Left lobe of liver (tissue), 2 donors: ENCODE data around the gene CCDC33. TPM values are rescaled to one million over a fixed set of nuclear protein-coding genes. Genes with fewer than 3 reads are reported as not detected.
A peak's percentile ranks its signal among the peaks of the same experiment; 100 is the strongest.

ENCODE experiments used
- ATAC-seq: fragments of 200-7000 bp; cut with Tn5 transposase; one replicate; pipeline ENCODE4 v1.9.1; 2020; ENCODE audit warnings: mild to moderate bottlenecking, moderate library complexity
- DNase-seq: peaks from one replicate; pipeline ENCODE4 v3.0.0-alpha.2; 2020; ENCODE audit warnings: low spot score
- total RNA-seq: library from RNA; stranded (reverse); gene quantifications from one replicate; pipeline ENCODE4 v1.2.1, GENCODE V29; 2021
- donor health status: DM: no; HTN: no; CAD: no; lungs with moderate emphysema.
- donor health status: DM: no; HTN: yes; CAD: no.

The CCDC33 gene
- total RNA-seq, 1 donor from 2014 or later = not detected

DNA sequence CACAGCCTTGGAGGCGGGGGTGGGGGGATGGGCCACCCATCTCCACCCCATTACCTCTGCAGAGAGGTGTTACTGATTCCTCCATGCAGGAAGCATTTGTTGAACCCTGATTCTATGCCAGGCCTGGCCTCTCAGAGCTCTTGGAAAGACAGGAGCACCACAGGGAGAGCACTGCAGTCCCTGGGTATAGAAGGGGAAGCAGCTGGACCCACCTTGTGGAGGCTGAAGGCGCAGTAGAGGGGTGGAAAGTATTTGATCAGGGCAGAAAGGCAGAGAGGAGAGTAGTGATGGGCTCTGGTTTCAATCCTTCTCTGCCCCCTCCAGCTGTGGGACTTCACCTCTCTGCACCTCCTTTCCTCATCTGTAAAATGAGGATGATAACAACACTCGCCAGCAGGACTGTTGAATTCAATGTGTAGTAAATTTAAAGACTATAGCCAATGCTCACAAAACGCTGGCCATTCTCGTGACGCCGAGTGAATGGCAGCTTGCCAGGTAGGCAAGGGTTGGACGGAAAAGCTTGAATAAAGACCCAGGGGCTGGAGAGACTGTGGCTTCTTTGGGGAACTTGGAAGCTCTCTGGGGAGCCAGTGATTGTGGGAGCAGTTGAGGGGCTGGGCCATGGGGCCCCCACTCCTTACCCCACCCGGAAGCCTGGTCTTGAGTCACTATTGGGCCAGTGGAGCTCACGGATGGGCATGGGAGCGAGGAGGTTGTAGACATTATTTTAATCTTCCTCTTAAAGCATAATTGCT, 8.0 kb upstream of the CCDC33 start:
- no peak for DNase-seq

DNA sequence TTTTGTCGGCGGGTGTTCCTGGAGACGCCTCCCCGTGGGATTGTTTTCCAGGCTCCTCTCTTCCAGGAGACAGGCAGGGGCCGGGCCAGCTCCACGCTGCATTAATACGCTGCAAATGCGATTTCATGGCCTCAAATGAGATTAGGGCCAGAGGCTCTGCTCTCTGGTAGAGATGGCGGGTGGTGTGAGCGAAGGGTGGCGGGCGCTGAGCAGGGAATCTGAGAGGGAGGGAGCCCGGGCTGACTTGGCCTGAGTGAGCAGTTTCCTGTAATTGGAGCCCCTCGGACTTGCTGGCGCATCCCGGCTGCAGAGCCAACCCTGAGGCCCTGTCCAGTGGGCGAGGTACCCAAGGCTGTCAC, 7.4 kb upstream of the CCDC33 start:
- DNase-seq = no peak
- no peak for ATAC-seq

More for the DNA sequence above, 8.0 kb upstream of the CCDC33 start:
- ATAC-seq = no peak

DNA sequence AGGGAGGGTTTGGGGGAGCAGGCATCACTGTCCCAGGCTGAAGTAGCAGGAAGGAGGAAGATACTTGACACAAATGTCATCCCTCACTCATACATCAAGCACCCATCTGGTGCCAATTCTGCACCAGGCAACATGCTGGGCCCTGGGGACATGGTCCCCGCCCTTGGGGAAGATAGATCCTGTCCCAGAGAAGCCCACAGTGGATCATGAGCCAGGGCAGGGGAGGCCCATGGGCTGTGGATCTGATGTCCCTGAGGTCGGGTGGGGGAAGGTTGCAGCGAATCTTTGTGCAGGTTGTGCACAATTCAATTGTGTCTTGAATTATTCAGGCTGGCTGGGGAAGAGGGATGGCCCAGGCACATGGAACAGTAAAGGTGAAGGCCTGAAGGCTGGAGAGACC, 6.4 kb upstream of the CCDC33 start:
- DNase-seq (no peak), ATAC-seq (no peak)

DNA sequence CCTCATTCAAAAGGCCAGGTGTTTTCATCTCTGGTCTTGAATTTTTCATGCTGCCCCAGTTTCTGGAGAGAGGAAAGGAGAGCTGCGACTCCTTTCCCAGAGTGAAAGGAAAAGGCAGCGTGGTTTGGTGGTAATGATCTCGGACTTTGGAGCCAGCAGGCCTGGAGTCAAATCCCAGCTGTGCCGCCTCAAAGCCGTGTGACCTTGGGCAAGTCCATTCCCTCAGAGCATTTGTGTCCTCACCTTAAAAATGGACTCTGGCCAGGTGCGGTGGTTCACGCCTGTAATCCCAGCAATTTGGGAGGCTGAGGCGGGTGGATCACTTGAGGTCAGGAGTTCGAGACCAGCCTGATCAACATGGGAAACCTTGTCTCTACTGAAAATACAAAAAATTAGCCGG, 4.7 kb upstream of the CCDC33 start:
- DNase-seq = no peak
- ATAC-seq = no peak

DNA sequence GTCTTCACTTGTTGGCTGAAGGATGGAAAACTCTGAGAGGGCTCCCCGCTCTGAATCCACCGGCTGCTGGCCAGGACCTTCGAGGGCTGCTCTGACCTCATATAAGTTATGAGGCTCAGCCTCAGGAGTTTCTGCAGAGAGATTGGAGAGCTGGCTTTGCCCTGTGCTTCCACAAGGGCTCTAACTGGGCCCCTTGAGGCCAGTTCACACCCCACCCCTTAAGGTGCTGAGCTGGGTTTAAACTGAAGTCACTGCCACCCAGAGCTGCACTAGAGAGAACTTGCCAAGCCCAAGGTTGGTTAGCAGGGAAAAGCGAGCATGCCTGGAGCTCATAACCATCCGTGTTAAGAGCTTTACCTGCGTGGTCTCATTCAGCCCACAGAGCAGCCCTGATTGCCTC, 2.8 kb upstream of the CCDC33 start:
- ATAC-seq (no peak), DNase-seq (no peak)

DNA sequence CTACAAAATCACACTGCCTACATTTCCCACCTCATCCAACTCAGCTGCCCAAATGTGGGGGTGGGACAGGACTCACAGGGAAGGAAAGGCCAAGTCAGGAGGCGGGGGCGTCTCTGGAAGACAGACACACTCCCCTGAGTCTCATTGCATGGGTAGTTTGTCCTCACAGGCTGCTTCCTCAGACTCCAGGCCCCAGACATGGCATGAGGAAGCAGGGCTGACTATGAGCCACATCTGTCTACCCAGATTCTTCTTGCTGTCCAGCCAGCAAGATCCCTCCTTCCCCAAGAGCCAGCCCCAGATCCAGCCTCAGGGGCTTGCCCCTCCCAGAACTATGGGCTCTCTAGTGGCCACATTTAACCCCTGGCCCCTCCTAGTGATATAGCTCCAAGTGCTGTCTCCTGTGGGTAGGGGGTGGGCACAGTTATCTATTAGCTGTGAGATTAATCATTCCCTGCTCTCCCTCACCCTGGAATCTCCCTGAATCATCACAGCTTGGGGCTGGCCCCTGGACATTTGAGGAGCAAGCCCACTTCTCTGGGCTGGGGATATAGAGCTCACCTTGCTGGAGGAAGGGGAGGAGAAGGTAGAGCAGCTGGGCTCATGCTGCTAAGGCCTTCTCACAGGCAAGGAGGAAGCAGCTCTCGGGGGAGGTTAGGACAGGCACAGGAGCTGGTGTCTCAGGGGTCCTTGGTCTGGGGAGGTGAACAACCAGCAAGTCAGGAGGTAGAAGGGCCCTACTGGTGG, 2.1 kb upstream of the CCDC33 start:
- no peak for ATAC-seq
- no peak for DNase-seq

DNA sequence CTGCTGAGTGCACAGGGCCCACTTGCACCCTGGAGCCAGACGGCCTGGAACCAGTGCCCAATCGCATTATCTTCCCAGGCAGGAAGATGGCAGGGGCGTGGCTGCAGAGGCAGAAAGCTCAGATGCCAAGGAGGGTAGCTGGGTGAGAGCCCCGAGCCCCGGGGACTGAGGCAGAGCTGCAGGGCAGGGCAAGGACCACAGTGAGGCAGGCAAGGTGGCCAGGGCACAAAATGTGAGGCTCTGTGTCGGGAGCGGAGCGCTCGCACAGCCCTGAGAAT, 1.6 kb upstream of the CCDC33 start:
- no peak for DNase-seq
- no peak for ATAC-seq

DNA sequence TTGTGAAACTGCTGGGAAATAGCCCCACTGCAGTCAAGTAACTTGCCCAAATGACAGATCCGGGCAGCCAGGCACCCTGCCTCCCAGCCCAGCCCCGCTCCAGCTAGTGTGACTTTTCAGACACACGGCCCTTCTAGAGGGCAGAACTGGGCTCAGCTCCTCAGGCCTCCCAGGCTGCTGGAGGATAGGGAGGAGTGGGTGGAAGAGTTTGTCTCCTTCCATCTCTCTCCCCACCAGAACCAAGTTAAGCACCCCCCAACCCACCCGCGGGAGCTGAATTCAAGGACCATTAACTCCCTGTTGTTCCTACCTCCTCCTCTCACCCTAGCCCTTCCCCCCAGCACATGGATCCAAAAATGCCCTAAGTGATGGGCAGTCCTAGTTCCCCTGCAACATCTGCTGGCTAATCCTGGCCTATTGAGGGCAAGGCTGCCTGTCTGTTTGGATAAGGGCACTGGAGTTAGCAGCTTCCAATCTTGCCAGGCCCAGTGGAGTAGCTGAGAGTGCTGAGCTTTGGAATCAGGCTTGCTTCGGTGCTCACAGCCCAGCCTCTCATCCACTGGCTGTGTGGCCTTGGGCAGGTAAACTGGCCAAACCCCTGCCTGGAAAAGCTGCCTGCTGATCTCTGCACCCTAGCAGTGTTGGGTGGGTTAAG, 3.1 kb downstream of the CCDC33 start:
- DNase-seq (no peak), ATAC-seq (peak; percentile 44)

DNA sequence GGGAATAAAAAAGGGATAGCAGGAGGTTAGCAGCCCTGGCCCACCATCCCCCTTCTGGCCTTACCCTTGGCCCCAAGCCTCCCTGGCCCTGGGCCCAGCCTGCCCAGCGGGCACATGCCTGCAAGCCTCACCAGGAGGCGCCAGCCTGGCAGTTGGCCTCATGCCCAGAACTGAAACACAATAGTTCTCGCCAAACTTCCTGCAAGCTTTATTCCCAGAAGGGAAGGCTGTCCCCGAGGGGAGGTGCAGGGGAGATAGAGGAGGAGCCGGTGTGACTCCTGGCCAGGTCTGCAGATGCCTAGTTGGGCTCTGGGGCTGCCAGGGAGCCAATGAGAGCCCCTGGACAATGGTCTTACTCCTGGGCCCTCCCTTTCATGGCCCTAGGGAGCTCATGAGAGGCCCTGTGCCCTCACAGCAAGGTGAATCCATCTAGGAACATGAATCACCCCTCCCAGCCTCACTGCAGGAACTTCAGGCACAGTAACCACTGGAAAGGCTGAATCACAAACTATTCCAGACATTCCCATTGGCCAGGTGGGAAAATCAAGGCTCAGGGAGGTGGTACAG, 4.0 kb downstream of the CCDC33 start:
- peak; percentile 92 for ATAC-seq

DNA sequence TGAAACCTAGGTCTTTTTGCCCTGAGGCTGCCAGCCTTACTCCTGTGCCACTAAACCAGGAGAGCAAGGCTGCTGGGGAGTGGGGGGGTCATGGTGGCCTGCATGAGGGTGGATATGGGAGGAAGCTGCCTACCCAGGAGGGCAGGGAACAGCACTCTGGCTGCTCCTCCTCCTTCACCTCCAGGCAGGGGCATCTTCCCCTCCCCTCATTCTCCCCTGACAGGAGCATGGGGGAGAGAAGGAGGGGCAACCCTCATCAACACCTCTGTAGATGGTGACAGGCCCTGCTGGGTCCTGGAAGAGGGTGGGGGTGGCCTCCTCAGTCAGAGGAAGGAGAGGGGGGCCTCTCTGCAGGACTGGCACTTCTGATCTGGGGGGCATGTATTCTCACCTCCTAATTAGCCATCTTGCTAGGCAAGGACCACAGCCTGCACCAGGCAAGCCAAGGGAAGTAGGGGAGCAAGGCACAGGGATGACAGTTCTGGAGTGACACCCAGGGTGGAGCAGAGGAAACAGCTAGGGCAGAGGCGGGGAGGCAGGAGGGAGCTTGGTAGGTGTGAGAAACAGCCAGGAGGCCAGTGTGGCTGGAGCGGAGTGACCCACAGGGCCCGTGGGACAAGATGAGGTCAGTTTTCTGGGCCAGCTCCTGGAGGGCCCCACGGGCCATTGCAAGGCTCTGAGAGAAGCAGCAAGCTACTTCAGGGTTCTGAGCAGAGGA, 4.9 kb downstream of the CCDC33 start:
- DNase-seq = no peak

More for the DNA sequence above, 4.0 kb downstream of the CCDC33 start:
- DNase-seq = peak; percentile 90

DNA sequence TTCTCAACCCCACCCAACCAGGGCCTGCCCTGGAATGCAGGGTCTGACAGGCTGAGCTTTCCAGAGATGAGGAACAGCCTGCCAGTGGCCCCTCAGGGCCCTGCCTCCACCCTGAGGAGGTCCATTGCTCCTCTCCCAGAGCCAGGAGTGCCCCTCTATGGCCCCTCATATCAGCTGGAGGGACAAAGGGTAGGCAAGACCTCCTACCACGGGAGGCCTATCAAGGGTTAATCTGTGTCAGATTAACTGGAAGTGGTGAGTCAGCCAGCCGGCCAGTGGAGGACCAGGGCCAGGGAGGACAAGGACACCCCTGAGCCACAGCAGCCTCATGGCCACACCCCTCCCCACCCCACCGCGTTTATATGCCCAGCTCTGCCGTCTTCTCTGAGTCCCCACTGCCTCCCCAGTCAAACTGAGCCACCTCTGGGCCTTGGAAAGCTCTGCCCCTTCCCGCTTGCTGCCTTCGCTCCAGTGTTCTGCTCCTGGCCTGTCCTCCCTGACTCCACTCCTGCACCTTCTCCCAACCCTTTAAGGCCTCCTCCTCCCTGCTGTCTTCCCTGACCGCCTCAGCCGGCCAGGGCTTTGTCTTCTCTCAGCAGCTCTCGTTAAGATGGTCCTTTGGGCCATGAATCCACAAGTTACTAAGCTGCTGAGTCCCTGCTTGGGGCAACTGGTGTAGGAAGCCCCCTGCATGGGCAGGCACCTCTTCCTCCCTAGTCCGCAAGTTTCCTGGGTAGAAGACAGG, 6.5 kb downstream of the CCDC33 start:
- DNase-seq = no peak
- ATAC-seq = no peak

More for the DNA sequence above, 4.9 kb downstream of the CCDC33 start:
- ATAC-seq = no peak

DNA sequence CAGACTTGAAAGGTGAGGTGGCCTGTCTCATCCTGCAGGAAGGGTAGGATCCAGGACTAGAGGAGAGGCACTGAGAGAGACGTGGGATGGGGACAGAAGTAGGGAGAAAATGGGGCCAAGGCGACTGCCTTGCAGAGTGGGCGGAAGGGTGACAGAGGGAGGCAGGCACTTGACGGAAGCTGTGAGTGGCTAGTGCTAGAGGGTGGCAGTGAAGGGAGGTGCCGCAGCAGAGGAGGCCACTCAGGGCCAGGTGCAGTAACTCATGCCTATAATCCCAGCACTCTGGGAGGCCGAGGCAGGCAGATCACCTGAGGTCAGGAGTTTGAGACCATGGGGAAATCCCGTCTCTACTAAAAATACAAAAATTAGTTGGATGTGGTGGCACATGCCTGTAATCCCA, 7.3 kb downstream of the CCDC33 start:
- DNase-seq = no peak

DNA sequence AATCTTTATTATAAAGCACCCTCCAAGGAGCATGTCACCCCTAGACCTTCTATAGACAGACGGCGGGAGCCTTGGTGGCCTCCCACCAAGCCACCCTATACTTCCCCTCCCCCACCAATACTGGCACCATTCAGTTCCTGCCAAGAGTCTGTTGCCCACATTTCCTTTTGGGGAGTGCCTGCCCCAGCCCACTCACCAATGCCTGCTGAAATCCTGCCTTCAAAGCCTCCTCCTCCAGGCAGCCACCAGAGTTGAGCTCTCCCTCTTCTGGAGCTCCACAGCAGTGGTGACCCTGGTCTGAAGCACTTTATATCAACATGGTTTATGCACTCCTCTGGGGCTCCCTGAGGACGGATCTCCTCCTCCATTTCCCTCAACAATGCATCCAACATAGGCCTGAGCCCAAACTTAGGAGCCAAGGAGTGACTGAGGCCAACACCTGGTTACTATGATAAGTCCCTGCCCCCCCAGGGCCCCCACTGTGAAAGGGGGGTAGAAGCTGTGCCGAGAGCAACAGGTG, 8.8 kb downstream of the CCDC33 start:
- ATAC-seq (no peak), DNase-seq (no peak)

More for the DNA sequence above, 7.3 kb downstream of the CCDC33 start:
- ATAC-seq = no peak

DNA sequence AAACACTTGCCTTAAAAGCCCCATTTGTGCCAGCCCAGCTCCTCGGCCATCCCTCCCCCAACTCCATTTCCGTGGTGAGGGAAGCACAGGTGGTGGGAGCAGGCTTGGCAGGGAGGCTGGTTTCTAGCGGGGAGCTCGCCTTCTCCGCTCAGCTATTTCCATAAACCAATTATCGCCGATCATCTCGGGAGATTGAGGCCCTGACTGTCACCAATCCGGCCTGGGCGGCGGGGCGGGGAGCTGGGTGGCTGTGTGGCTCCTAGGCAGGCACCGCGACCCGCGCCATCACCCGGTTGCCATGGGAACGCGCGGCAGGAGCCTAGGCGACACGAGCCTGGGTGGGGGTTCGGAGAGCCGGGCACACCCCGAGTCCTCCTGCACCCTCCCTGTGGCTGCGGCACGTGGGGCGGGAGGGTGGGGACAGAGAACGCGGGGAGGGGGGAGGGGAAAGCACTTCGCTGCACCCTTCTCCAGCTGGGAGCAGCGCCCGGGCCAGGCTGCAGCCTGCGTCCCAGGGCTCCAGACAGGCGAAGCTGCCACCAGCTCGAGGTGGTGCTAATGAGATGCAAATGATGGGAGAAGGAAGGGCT, 9.3 kb downstream of the CCDC33 start:
- ATAC-seq (no peak), DNase-seq (no peak)

DNA sequence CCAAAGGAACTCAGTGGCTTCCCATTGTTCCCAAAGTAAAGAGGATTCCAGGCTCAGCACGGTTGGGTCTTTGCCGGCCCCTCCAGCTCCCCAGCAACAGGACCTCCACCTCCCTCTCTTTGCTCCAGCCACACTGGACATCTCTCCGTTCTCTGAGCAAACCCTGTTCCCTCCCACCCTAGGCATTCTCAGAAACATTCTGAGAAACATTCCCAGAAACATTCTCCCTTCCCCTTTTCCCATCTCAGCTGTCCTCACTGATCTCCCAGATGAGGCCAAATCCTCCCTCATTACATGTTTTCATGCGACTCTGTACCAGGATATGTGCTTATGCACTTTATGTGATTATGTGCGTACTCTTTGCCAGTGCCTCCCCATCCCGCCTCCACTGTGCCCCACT, 14.1 kb downstream of the CCDC33 start:
- no peak for DNase-seq
- ATAC-seq = no peak

DNA sequence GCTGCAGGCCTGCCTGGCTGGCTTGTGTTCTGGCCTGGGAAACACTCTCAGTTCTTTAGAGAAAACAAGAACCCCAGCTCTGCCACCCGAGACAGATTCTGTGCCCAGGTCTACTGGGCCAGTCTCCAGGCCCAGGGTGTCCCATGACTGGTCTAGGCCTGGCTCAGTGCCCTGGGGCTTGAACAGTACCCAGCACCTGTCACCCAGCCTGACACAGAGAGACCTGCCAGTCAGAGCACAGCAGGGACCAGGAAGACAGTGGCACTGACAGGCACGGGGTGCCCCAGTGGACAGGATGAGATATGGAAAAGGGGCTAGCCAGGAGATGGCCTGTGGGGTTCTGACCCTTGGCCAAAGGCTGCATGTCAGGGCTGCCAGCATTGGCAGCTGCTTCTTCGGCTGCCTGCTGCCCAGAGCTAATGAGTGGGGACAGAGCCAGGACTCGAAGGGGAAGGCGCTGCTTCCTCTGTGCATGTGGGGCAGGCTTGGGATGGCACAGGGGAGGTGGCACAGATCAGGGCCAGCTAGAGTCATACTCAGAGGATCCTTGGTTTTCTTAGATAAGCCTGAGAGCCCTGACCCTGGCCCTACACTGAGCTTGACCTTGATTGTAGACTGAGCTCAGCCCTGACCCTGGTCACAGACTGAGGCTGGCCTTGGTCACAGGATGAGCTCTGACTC, 15.1 kb downstream of the CCDC33 start:
- peak; percentile 94 for ATAC-seq
- DNase-seq = peak; percentile 85

DNA sequence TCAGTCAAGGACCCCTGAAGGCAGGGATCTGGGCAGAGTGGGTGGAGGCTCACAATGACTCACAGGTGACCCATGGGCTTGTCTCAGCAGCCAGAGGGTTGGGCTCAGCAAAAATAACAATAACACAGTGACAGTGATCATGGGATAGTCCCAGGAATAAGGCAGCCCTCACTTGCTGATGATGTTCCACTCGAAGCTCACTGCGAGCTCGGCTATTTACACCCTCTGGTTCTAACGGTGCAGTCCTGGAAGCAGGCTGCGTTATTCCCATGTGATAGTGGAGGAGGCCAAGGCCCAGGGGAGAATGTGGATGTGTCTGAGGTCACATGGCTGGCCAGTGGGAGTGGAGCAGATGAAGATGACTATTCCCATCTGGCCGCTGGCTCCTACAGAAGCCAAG, 16.2 kb downstream of the CCDC33 start:
- DNase-seq (no peak), ATAC-seq (no peak)

DNA sequence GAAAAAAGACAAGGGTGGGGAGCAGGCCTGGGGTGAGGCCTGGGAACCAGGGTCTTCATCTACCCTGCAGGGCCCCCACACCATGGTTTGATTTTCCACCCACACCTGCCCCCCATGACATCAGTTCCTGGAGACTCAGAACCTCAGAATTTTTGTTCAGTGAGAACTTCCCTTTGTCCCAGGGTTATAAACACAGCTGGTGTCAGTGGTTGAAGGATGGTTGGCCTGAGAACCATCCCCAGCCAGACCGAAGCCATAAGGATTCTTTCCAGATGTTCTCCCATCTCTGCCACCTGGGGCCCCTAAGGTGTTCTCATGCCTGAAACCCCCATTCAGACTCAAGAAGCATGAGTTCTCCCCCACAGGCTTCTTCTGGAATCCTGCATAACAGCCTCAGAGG, 16.6 kb downstream of the CCDC33 start:
- ATAC-seq (no peak), DNase-seq (no peak)

DNA sequence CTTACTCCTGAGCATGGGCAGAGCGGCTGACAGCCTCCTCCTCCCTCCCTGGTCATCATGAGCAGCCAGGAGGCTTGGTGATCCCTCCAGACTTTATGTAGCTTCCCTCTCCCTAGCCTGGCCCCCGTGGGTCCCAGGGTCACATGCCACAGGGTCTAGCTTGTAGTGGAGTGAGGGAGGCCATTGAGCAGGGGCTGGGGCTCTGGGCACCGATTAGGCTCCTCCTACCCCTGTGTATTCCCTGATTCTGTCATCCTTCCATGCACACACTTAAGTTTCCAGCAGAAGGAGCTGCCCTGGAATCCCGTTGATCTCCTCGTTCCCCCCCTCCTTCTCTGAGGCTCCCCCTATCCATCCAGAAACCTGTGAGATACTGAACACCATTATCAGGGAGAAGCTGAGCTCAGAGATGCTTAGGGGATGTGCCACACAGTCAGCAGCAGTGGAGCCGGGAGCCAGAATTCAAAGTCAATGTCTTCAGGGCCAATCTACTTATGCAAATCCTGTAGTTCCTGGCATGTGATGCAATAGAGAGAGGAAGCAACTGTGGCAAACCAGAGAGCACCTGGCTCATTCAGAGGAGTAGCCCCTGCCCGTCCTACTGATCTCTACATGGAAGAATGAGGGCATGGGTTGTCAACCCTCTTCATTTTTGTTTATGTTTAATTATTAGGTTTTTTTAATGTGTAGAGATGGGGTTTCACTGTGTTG, 17.2 kb downstream of the CCDC33 start:
- no peak for ATAC-seq
- no peak for DNase-seq
